A549 (cell line): ENCODE results near the gene KCNA3.

Experiments used
- CEBPB ChIP-seq, 2 experiments: fragments of >200 bp in 1 of 2; sonication (Bioruptor Twin) in 1 of 2; formaldehyde crosslinking in 1 of 2; IDR thresholded peaks; 2 replicates each; pipeline ENCODE4 v1.6.1; 2012 to 2016
- CTCF ChIP-seq: fragments of >200 bp; sonication (Bioruptor Twin); formaldehyde crosslinking; IDR thresholded peaks from 3 replicates; pipeline ENCODE4 v1.5.1; 2016
- EP300 ChIP-seq, 2 experiments: fragments of >200 bp; sonication (Bioruptor Twin); formaldehyde crosslinking; IDR thresholded peaks; 2 replicates in 1 of 2; 3 replicates in 1 of 2; pipeline ENCODE4 v1.6.1; 2016 to 2017
- ESRRA ChIP-seq: fragments of 150-350 bp; IDR thresholded peaks from 2 replicates; pipeline ENCODE4 v1.6.1; 2014; ENCODE audit warnings: mild to moderate bottlenecking, low read length, borderline replicate concordance
- JUN ChIP-seq, 2 experiments: fragments of >200 bp; sonication (Bioruptor Twin); formaldehyde crosslinking; IDR thresholded peaks; 2 replicates in 1 of 2; 3 replicates in 1 of 2; pipeline ENCODE4 v1.6.1; 2016 to 2017
- KDM1A ChIP-seq: fragments of 200-600 bp; sonication (generic); IDR thresholded peaks from 2 replicates; pipeline ENCODE4 v1.6.1; 2016; ENCODE audit warnings: low read depth, mild to moderate bottlenecking
- MAX ChIP-seq: IDR thresholded peaks from 2 replicates; pipeline ENCODE4 v1.6.1; 2012
- PHF8 ChIP-seq: fragments of 200-600 bp; sonication (generic); IDR thresholded peaks from 2 replicates; pipeline ENCODE4 v1.6.1; 2016; ENCODE audit warnings: low read depth, mild to moderate bottlenecking, antibody characterized with exemption, moderate library complexity, borderline replicate concordance
- POLR2A ChIP-seq: IDR thresholded peaks from 2 replicates; pipeline ENCODE4 v1.6.1; 2012; ENCODE audit warnings: mild to moderate bottlenecking, low read length
- REST ChIP-seq: fragments of 200-600 bp; sonication (generic); IDR thresholded peaks from 2 replicates; pipeline ENCODE4 v1.6.1; 2016; ENCODE audit warnings: antibody characterized with exemption, mild to moderate bottlenecking, moderate library complexity
- SMC3 ChIP-seq: fragments of >200 bp; sonication (Bioruptor Twin); formaldehyde crosslinking; IDR thresholded peaks from 3 replicates; pipeline ENCODE4 v1.6.1; 2018; ENCODE audit warnings: inconsistent platforms
- USF2 ChIP-seq: fragments of 450-650 bp; IDR thresholded peaks from 2 replicates; pipeline ENCODE4 v1.6.1; 2014; ENCODE audit warnings: antibody characterized with exemption
- ZNF302 ChIP-seq: fragments of 250-450 bp; sonication (Bioruptor Pico); IDR thresholded peaks from 2 replicates; pipeline ENCODE4 v1.9.0; 2021; ENCODE audit warnings: inconsistent platforms, mild to moderate bottlenecking, moderate library complexity

GRCh38 chr1:110676970-110677369 lies 2.2 kb upstream of the KCNA3 start:
- TF ChIP-seq CTCF (no peak), REST (no peak), POLR2A (no peak), PHF8 (no peak), ESRRA (no peak), CEBPB (IDR thresholded peaks at IDR 0.05) (no peak), USF2 (no peak), MAX (no peak), SMC3 (no peak), JUN (IDR thresholded peaks at IDR 0.05) (no peak), EP300 (IDR thresholded peaks at IDR 0.05) (no peak), ZNF302 (no peak), KDM1A (no peak)
